Activated naive CD4-positive, alpha-beta T cell treated with anti-CD3 and anti-CD28 coated beads, Interleukin-2, amount 10 ng/mL, durations not matched to agents 7 days and 5 days (primary cell): ENCODE results near the gene RAP2B.

ENCODE experiments used
- CTCF ChIA-PET: fragments of 350-600 bp; sonication (Branson Sonifier 250); formaldehyde crosslinking; loops from one replicate; lab custom pipeline; 2021; ENCODE audit warnings: antibody characterized with exemption; lab: Charles Lee
- DNase-seq: peaks from one replicate; pipeline ENCODE4 v3.0.0-alpha.2; 2020
- H3K27ac Mint-ChIP-seq: one replicate; pipeline ENCODE4 v1.8.0; 2021; ENCODE audit warnings: mild to moderate bottlenecking, moderate library complexity, mixed read lengths
- H3K27me3 Mint-ChIP-seq: one replicate; pipeline ENCODE4 v1.8.0; 2021; ENCODE audit warnings: mild to moderate bottlenecking, mixed read lengths
- H3K36me3 Mint-ChIP-seq: one replicate; pipeline ENCODE4 v1.8.0; 2021; ENCODE audit warnings: mixed read lengths
- H3K4me1 Mint-ChIP-seq: one replicate; pipeline ENCODE4 v1.8.0; 2021; ENCODE audit warnings: mixed read lengths
- H3K4me3 Mint-ChIP-seq: one replicate; pipeline ENCODE4 v1.8.0; 2021; ENCODE audit warnings: mild to moderate bottlenecking, moderate library complexity, mixed read lengths
- H3K9me3 Mint-ChIP-seq: one replicate; pipeline ENCODE4 v1.8.0; 2021; ENCODE audit warnings: mixed read lengths

Gene RAP2B

GRCh38 chr3:153165261-153165681 lies 3.2 kb downstream of the RAP2B start:
- peaks cover 5% of the 10 kb centered on the region for H3K27me3 Mint-ChIP-seq
- peak overlapping the region; percentile 99 for H3K27ac Mint-ChIP-seq
- no peak for DNase-seq
- H3K9me3 Mint-ChIP-seq: no peaks in the 10 kb centered on the region
- peaks cover 57% of the 10 kb centered on the region for H3K36me3 Mint-ChIP-seq
- CTCF ChIA-PET: interaction anchor here (0.6 to 2.7 kb wide), 8 partner anchors 8 to 401 kb away, joined by 3 to 16 read pairs (median 3); no protein-coding TSS in a partner anchor
- H3K4me1 Mint-ChIP-seq: peaks cover 51% of the 10 kb centered on the region
- peak overlapping the region; percentile 95 for H3K4me3 Mint-ChIP-seq

- peak overlapping the region; percentile 95 for H3K4me3 Mint-ChIP-seq
- CTCF ChIA-PET: interaction anchor here (0.9 to 1.3 kb wide), 3 partner anchors 120 to 203 kb away, joined by 3 to 4 read pairs (median 4); no protein-coding TSS in a partner anchor
- H3K36me3 Mint-ChIP-seq: peaks cover 60% of the 10 kb centered on the region
- peak; percentile 35 for DNase-seq
- H3K9me3 Mint-ChIP-seq: no peaks in the 10 kb centered on the region
- H3K27me3 Mint-ChIP-seq: peaks cover 3% of the 10 kb centered on the region
- H3K27ac Mint-ChIP-seq: peak overlapping the region; percentile 99
- peaks cover 53% of the 10 kb centered on the region for H3K4me1 Mint-ChIP-seq
Observed at GRCh38 chr3:153166206-153166605, 4.2 kb downstream of the RAP2B start.

GRCh38 chr3:153166796-153167195 lies 4.8 kb downstream of the RAP2B start:
- Mint-ChIP-seq H3K4me3 (peak overlapping the region; percentile 3), H3K36me3 (peaks cover 62% of the 10 kb centered on the region), H3K4me1 (peaks cover 55% of the 10 kb centered on the region), H3K9me3 (no peaks in the 10 kb centered on the region), H3K27ac (no peak overlapping the region), H3K27me3 (no peaks in the 10 kb centered on the region)
- no peak for DNase-seq
- CTCF ChIA-PET: interaction anchor here (0.9 to 1.1 kb wide), 2 partner anchors 119 to 121 kb away, joined by 3 to 4 read pairs; no protein-coding TSS in a partner anchor

DNA sequence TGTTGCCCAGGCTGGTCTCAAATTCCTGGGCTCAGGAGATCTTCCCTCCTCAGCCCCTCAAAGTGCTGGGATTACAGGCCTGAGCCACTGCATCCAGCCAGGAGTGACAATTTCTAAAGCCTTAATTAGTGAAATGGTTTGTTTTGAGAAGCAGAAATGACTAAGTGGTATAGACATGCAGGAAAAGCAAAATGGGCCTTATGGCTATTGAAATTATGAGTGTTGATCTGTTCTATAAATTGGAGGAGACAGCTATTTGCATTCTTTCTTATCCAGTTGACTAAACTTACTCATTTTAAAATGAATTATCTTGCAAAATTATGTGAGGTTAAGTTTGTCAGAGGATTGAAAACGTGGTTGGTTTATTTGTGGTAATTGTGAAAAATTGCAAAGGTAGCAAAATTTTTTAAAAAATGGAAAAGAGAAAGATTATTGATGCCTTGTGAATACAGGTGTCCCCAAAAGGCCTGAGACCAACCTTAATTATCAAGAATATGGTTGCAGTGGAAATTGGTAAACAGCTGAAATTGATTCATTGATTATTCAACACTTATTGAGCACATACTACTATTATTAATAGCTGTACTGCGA lies 7.9 kb downstream of the RAP2B start:
- Mint-ChIP-seq H3K27me3 (no peaks in the 10 kb centered on the region), H3K27ac (no peak overlapping the region), H3K36me3 (peaks cover 40% of the 10 kb centered on the region), H3K4me3 (no peak overlapping the region), H3K4me1 (peaks cover 46% of the 10 kb centered on the region), H3K9me3 (no peaks in the 10 kb centered on the region)
- no peak for DNase-seq
- CTCF ChIA-PET: interaction anchor here (0.6 to 1.1 kb wide), 2 partner anchors 31 to 914 kb away, joined by 3 read pairs; no protein-coding TSS in a partner anchor

DNA sequence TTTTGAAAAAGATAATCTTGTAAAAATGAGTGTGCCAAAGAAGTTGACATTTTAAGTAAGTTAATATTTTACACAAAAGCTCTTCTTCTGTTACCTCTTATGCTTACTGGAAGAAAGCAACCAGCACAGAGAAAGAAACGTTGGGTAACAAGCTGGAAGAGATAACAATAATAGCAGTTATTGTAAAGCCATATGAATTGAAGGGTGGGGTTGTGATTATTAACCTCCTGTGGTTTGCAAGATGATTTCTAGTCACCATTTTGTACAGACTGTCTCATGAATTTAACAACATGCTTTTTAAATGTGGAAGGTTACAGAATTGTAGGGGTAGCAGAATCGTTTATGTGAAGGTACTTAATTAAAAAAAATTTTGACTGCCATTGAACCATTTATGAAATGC lies 9.2 kb downstream of the RAP2B start:
- H3K27me3 Mint-ChIP-seq: no peaks in the 10 kb centered on the region
- no peak for DNase-seq
- H3K4me3 Mint-ChIP-seq: no peak overlapping the region
- peaks cover 35% of the 10 kb centered on the region for H3K36me3 Mint-ChIP-seq
- H3K9me3 Mint-ChIP-seq: peaks cover 2% of the 10 kb centered on the region
- no peak overlapping the region for H3K27ac Mint-ChIP-seq
- peaks cover 32% of the 10 kb centered on the region for H3K4me1 Mint-ChIP-seq
- CTCF ChIA-PET: interaction anchor here (0.7 kb wide), 1 partner anchor 110 kb away, joined by 3 read pairs; no protein-coding TSS in a partner anchor

DNA sequence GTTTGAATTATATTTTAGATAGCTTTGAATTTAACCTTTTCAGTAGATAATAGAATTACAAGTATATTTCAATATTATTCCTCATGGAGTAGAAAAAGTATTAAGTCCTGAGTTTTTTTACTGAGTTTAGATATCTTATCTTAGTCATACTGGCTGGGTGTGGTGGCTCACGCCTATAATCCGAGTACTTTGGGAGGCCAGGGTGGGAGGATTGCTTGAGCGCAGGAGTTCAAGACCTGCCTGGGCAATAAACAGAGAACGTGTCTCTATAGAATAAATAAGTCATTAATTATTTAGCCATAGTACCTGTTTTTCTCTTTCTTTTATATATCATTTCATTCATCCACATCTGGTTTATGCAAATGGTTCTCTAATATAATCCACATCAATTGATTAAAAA lies 9.9 kb downstream of the RAP2B start:
- H3K4me1 Mint-ChIP-seq: peaks cover 26% of the 10 kb centered on the region
- CTCF ChIA-PET: interaction anchor here (0.7 kb wide), 1 partner anchor 111 kb away, joined by 3 read pairs; no protein-coding TSS in a partner anchor
- peaks cover 3% of the 10 kb centered on the region for H3K9me3 Mint-ChIP-seq
- DNase-seq: no peak
- H3K27ac Mint-ChIP-seq: no peak overlapping the region
- H3K27me3 Mint-ChIP-seq: no peaks in the 10 kb centered on the region
- H3K4me3 Mint-ChIP-seq: no peak overlapping the region
- peaks cover 34% of the 10 kb centered on the region for H3K36me3 Mint-ChIP-seq

DNA sequence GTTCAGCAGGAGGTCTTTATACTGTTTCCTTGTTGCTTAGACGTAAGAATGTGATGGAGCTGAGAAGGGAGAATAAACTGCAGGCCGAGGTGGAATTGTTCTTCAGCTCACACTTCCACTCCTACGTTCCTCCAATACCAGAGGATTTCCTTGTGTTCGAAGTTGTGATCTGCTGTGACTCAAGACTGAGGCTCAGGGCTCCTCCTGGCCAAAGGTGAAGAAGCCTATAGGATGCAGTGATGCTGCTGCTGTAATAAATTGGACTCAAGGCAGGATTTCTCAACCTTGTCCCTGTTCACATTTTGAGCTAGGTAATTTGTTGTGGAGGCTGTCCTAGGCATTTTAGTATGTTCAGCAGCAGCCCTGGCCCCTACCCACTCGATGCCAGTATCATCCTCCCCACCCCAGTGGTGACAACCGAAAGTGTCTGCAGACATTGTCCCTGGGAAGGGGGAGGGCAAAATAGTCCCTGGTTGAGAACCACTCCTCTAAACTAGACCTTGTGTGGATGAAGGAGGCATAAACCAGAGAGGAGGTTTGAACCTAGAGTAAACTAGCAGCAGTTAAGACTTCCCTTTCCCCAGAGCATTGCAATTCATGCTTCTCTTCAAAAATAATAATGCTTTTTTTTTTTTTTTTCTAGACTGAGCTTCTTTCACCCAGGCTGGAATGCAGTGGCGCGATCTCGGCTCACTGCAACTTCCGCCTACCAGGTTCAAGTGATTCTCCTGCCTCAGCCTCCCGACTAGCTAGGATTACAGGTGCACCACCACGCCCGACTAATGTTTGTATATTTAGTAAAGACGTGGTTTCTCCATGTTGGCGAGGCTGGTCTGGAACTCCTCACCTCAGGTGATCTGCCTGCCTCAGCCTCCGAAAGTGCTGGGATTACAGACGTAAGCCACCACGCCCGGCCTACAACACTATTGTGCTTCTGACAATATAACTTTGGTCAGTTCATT lies 11.1 kb downstream of the RAP2B start:
- Mint-ChIP-seq H3K4me1 (peaks cover 15% of the 10 kb centered on the region), H3K36me3 (peaks cover 26% of the 10 kb centered on the region), H3K4me3 (no peak overlapping the region), H3K27ac (no peak overlapping the region), H3K27me3 (no peaks in the 10 kb centered on the region), H3K9me3 (peaks cover 3% of the 10 kb centered on the region)
- CTCF ChIA-PET: interaction anchor here (1.0 kb wide), 1 partner anchor 8 kb away, joined by 3 read pairs; no protein-coding TSS in a partner anchor
- DNase-seq: no peak

DNA sequence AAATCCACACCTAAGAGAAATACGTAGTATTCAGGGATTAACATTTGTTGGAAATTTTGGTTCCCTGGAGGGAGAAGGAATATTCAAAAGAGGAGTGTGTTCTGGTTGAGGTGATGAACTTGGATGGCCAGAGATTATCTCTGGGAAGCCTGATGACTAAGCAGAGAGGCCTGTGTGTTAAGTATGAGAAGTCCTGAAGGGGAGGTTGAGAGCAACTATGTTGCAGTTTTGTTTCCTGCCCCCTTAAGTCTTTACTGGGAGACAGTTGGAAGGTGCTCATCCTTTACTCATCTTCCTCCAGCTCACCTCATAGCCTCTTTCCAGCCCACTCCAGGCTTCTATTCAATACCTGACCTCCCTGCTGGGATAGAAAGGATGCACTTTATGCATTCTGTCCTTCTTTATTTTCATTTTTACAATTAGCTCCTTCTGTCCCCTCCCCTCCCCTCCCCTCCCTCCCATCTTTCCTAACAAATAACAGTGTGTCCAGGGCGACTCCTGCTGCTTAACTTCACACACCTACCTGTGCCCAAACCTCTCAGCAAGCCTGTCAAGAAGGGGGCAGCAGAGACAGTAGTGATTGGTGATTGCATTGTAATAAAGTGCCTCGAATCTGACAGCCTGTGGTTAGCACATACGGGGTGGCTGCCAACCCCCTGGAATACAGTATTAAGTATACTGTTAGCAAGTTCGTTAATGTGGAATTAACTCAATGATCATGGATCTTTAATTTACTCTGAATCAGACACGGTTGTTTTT lies 11.9 kb downstream of the RAP2B start:
- H3K27ac Mint-ChIP-seq: no peak overlapping the region
- CTCF ChIA-PET: interaction anchor here (1.0 kb wide), 1 partner anchor 9 kb away, joined by 3 read pairs; no protein-coding TSS in a partner anchor

GRCh38 chr3:153176197-153176596 lies 14.2 kb downstream of the RAP2B start:
- Mint-ChIP-seq H3K27ac (no peak overlapping the region), H3K9me3 (peaks cover 3% of the 10 kb centered on the region), H3K36me3 (peaks cover 20% of the 10 kb centered on the region), H3K4me3 (no peak overlapping the region), H3K27me3 (no peaks in the 10 kb centered on the region), H3K4me1 (peaks cover 5% of the 10 kb centered on the region)
- DNase-seq: no peak
- CTCF ChIA-PET: no interaction called here

More for the DNA sequence above, 11.9 kb downstream of the RAP2B start:
- no peak for DNase-seq
- peaks cover 24% of the 10 kb centered on the region for H3K36me3 Mint-ChIP-seq
- peaks cover 3% of the 10 kb centered on the region for H3K9me3 Mint-ChIP-seq
- peaks cover 14% of the 10 kb centered on the region for H3K4me1 Mint-ChIP-seq
- no peak overlapping the region for H3K4me3 Mint-ChIP-seq
- no peaks in the 10 kb centered on the region for H3K27me3 Mint-ChIP-seq

DNA sequence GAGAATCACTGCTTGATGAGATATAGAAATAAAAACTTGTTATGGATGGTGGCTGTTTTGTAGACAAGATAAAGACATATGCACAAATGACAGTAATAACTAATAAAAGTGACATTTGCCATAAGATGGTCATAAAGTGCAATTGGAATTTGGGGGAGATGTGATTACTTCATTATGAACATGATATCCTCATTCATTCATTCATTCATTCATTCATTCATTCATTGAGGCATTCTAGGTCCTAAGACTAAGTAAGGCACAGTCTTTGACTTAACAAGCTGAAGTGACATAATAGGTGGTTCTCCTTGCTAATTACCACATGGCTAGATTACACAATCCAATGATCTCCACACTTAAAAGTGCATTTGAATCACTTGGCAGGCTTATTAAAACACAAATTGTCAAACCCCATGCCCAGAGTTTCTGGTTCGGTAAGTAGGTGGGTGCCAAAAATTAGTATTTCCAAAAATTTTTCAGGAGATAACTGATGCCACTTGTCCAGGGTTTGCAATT lies 18.9 kb downstream of the RAP2B start:
- Mint-ChIP-seq H3K4me3 (no peak overlapping the region), H3K4me1 (peaks cover 19% of the 10 kb centered on the region), H3K9me3 (peaks cover 3% of the 10 kb centered on the region), H3K27ac (no peak overlapping the region), H3K36me3 (peaks cover 16% of the 10 kb centered on the region), H3K27me3 (no peaks in the 10 kb centered on the region)
- DNase-seq: no peak
- CTCF ChIA-PET: no interaction called here

GRCh38 chr3:153182501-153183293 lies 20.7 kb downstream of the RAP2B start:
- CTCF ChIA-PET: interaction anchor here (0.6 kb wide), 1 partner anchor 85 kb away, joined by 3 read pairs; no protein-coding TSS in a partner anchor
- Mint-ChIP-seq H3K36me3 (peaks cover 8% of the 10 kb centered on the region), H3K27ac (no peak overlapping the region), H3K4me3 (no peak overlapping the region), H3K9me3 (no peaks in the 10 kb centered on the region), H3K27me3 (no peaks in the 10 kb centered on the region), H3K4me1 (peaks cover 21% of the 10 kb centered on the region)
- DNase-seq: no peak

- no peaks in the 10 kb centered on the region for H3K27me3 Mint-ChIP-seq
- H3K4me3 Mint-ChIP-seq: no peak overlapping the region
- CTCF ChIA-PET: no interaction called here
- no peak for DNase-seq
- H3K36me3 Mint-ChIP-seq: peaks cover 3% of the 10 kb centered on the region
- H3K4me1 Mint-ChIP-seq: peaks cover 3% of the 10 kb centered on the region
- no peak overlapping the region for H3K27ac Mint-ChIP-seq
- no peaks in the 10 kb centered on the region for H3K9me3 Mint-ChIP-seq
Observed at GRCh38 chr3:153190923-153191322, 28.9 kb downstream of the RAP2B start.

- H3K4me3 Mint-ChIP-seq: no peak overlapping the region
- H3K27me3 Mint-ChIP-seq: no peaks in the 10 kb centered on the region
- no peaks in the 10 kb centered on the region for H3K4me1 Mint-ChIP-seq
- H3K27ac Mint-ChIP-seq: no peak overlapping the region
- H3K36me3 Mint-ChIP-seq: peaks cover 3% of the 10 kb centered on the region
- no peaks in the 10 kb centered on the region for H3K9me3 Mint-ChIP-seq
- DNase-seq: no peak
- CTCF ChIA-PET: no interaction called here
Observed at GRCh38 chr3:153192327-153192726, 30.3 kb downstream of the RAP2B start.
